Heart left ventricle (tissue), 13 donors: ENCODE data around the gene THAP5.

Experiments used
- CTCF ChIP-seq, 12 donors: fragments of 200-600 bp; sonication (generic) in 4 of 12; IDR thresholded peaks; one replicate each; pipeline versions ENCODE4 v1.5.0 to v1.8.0; 2018 to 2022; ENCODE audit warnings: antibody characterized with exemption in 12 of 12, mild to moderate bottlenecking in 5 of 12
- POLR2A ChIP-seq, 2 donors: fragments of 450-650 bp; IDR thresholded peaks; one replicate each; pipeline ENCODE4 v1.6.1; 2017; ENCODE audit warnings: antibody characterized with exemption in 2 of 2, mild to moderate bottlenecking in 2 of 2, moderate library complexity in 2 of 2
- donor health status: ischemic (EF 13 %, LVEDD 7.1; RV severe dilation, severe dysfunction).
- donor health status: DM: no; HTN: yes; CAD: no.
- donor health status: DM: no; HTN: no; CAD: no.
- donor health status: ischemic (EF 25% LVEDD 6.9; RV normal size, moderate dysfunction).
- donor health status: ischemic (EF 25% LVEDD 5.7; RV mildly dilated, moderate dysfunction).
- donor health status: ischemic (EF 35%, LVEDD 5.7; RV mildly dilated, moderate dysfunction).
- donor health status: nonischemic (EF 11% LVEDD 7.7; RV severe dilation, severe dysfunction).
- donor health status: DM: yes; HTN: yes; CAD: no.
- donor health status: PGD.
- donor health status: ischemic (EF 29% LVEDD 5.4; RV normal size, mild dysfunction).
- donor health status: nonischemic (EF 23%, LVEDD 6.1; RV moderate dilation, normal function).

GRCh38 chr7:108522780-108523179, 46.7 kb downstream of the THAP5 start:
- no peak for TF ChIP-seq CTCF (IDR thresholded peaks at IDR 0.05)
- TF ChIP-seq POLR2A (IDR thresholded peaks at IDR 0.05) = no peak
